DMS53 treated with DMSO at 0.1 percent for 48 hours (cell line): ENCODE data around the gene ABHD2.
"Not testable (repeated sequence)": the region's sequence is repeated elsewhere in the genome, so short reads cannot be mapped to it uniquely, and the experiment has no call there.

Experiments used
- DNase-seq: peaks from one replicate; lab custom pipeline; 2025; ENCODE audit not compliant: unreplicated experiment; lab: John Stamatoyannopoulos, UW

The ABHD2 gene, protein sequence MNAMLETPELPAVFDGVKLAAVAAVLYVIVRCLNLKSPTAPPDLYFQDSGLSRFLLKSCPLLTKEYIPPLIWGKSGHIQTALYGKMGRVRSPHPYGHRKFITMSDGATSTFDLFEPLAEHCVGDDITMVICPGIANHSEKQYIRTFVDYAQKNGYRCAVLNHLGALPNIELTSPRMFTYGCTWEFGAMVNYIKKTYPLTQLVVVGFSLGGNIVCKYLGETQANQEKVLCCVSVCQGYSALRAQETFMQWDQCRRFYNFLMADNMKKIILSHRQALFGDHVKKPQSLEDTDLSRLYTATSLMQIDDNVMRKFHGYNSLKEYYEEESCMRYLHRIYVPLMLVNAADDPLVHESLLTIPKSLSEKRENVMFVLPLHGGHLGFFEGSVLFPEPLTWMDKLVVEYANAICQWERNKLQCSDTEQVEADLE

GRCh38 chr15:89087830-89088604, at the start of gene ABHD2:
Gene ABHD2 (plus strand): TSS chr15:89088456. CDS start chr15:89116328, 27,872 bp downstream.
- DNase-seq, result peak; percentile 97

DNA sequence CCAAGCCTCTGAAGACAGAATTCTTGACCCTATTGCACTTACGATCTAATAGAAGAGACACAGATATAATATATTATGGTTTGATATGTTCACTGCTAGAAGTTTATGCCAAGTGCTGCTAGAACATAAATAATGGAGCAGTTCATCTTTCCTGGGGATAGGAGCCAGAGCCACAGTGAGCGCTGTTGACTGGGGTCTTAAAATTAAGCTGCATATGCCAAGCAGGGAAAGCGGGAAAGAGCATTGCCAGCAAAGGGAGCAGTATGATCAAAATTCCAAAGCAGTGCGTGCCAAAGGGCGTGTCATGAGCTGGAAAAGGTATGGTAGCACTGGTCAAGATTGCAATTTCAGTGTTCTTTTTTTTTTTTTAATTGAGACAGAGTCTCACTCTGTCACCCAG, 49.1 kb upstream of the ABHD2 start:
- no peak for DNase-seq

DNA sequence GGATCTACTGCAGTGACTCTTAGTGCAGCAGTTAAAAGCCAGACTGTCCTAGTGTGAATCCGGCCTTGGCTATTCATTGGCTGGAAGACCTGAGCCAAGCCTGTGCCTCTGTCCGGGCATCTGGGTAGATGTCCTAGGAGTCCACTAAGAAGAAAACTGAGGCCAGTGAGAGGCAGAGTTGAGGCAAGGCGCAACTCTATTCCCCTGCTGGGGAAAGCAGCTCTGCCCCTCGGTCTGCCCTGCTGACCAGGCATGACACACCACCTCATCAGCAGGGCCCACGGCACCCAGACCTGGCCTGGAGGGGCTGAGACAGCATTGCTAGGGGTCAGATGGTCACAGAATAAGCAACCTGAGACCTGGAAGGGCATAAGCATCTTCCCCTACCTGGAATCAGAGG, 46.7 kb upstream of the ABHD2 start:
- no peak for DNase-seq

- DNase-seq, result no peak
These were observed 45.9 kb upstream of the ABHD2 start for GRCh38 chr15:89042387-89042786.

DNA sequence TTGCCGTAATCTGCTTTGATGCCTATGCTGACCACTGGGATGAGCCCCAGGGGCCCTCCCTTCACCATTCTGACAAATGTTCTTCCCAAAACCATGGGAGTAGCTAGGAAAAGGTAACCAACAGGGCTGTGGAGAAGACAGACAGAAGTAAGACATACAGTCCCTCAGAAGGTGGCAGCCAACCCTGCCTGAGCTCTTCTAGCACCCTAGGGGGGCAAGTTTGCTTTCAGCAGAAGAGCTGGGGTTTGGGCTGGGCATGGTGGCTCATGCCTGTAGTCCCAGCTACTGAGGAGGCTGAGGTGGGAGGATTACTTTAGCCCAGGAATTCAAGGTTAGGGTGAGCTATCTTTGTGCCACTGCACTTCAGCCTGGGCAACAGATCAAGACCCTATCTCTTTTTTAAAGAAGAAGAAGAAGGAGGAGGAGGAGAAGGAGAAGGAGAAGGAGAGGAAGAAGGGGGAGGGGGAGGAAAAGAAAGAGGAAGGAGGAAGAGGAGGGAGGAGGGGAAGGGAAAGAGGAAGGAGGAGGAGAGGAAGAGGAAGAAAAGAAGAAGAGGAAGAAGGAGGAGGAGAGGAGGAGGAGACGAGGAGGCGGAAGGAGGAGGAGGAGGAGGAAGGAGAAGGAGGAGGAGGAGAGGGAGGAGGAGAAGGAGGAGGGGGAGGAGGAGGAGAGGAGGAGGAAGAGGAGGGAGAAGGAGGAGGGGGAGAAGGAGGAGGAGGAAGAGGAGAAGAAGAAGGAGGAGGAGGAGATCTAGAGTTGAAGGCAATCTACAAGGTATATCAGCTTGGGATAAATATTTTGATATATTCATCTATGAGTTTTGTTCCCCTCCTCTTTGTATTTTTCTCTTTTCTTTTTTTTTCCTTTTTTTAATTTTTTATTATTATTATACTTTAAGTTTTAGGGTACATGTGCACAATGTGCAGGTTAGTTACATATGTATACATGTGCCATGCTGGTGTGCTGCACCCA, 44.9 kb upstream of the ABHD2 start:
- no peak for DNase-seq

DNA sequence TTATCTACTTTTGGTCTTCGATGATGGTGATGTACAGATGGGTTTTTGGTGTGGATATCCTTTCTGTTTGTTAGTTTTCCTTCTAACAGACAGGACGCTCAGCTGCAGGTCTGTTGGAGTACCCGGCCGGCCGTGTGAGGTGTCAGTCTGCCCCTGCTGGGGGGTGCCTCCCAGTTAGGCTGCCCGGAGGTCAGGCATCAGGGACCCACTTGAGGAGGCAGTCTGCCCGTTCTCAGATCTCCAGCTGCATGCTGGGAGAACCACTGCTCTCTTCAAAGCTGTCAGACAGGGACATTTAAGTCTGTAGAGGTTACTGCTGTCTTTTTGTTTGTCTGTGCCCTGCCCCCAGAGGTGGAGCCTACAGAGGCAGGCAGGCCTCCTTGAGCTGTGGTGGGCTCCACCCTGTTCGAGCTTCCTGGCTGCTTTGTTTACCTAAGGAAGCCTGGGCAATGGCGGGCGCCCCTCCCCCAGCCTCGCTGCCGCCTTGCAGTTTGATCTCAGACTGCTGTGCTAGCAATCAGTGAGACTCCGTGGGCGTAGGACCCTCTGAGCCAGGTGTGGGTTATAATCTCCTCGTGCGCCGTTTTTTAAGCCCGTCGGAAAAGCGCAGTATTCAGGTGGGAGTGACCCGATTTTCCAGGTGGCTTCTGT, 39.1 kb upstream of the ABHD2 start:
- DNase-seq, result not testable (repeated sequence)

GRCh38 chr15:89051875-89052274, 36.4 kb upstream of the ABHD2 start:
- no peak for DNase-seq

- DNase-seq, result no peak
These were observed 35.8 kb upstream of the ABHD2 start for GRCh38 chr15:89052474-89052873.

- no peak for DNase-seq
These were observed 33.4 kb upstream of the ABHD2 start for GRCh38 chr15:89054873-89055272.

DNA sequence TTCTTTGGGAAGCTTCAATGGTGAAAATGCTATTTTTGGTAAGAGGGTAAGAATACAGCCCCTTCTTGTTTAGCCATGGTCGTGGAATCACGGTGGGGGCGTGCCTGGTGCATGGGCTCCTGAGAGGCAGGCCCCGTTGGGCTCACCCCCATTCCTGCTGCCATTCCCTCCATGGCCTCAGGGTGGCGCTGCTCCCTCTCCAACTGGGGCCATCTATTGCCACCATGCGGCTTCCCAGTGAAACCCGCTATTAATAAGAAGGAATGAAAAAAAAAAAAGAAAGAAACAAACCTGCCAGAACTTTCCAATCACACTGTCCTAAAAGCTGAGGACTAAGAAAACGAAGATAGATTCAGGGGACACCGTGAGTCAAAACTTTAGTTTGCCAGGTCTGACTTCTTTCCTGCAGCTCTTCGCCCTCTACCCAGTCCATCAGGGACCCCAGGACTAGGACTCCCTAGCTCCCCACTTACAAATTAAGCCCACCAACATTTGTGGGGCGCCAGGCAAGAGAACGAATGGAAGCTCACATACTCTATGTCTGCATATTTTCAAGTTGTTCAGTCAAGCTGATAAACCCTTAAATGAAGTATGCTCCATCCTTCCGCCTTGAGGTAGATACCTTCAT, 30.6 kb upstream of the ABHD2 start:
- peak; percentile 34 for DNase-seq

GRCh38 chr15:89058376-89058775, 29.9 kb upstream of the ABHD2 start:
- no peak for DNase-seq

GRCh38 chr15:89058876-89059405, 29.3 kb upstream of the ABHD2 start:
- no peak for DNase-seq

DNA sequence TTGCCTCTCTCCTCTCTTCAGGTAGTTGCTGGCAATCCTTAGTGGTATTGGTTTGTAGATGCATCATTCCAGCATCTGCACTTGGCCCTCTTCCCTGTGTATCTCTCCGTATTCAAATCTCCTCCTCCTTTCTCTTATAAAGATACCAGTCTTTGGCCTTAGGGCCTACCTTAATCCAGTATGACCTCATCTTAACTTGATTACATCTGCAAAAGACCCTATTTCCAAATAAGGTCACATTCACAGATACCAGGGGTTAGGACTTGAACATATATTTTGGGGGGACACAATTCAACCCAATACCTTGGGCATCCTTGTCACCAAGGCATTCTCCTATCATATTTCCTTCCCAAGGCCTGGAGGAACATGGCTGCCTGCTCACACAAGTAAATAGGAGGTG, 22.0 kb upstream of the ABHD2 start:
- no peak for DNase-seq

DNA sequence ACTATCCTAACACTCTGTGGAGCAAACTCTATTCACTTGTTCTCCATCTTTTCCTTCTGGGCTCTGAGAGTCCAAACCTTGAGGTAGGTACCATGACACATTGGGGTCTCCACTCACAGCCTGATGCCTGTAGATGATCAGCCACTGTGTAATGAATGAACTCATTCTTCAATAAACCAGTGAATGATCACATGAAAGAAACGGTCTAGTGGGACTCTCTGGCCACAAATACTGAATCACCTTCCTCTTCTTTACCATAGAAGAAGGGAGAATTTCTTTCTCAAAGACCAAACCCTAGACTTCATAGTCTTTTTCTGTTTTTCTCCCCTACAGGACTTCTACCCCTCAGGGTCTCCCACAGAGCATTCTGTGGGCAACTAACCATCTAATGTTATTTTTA, 20.5 kb upstream of the ABHD2 start:
- no peak for DNase-seq

- no peak for DNase-seq
These were observed 19.9 kb upstream of the ABHD2 start for GRCh38 chr15:89068325-89068784.

GRCh38 chr15:89070197-89071124, 17.8 kb upstream of the ABHD2 start:
- no peak for DNase-seq

DNA sequence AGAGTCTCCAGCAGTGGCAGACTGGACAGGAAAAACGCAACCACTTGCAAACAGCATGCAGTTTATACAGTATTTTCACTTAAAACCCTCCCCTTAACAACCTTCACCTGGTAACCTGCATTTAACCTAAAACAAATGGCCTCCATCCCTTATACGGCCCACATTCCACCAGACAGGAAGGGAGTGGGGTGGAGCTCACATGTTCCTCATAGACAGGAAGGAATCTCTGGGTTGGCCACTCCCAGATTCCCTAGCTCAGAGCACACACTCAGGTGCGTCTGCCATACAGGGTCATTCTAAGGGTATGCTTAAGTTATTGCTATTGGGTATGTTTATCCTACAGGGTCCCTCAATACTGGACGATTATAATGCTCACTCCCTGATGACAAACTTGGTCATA, 16.8 kb upstream of the ABHD2 start:
- no peak for DNase-seq

DNA sequence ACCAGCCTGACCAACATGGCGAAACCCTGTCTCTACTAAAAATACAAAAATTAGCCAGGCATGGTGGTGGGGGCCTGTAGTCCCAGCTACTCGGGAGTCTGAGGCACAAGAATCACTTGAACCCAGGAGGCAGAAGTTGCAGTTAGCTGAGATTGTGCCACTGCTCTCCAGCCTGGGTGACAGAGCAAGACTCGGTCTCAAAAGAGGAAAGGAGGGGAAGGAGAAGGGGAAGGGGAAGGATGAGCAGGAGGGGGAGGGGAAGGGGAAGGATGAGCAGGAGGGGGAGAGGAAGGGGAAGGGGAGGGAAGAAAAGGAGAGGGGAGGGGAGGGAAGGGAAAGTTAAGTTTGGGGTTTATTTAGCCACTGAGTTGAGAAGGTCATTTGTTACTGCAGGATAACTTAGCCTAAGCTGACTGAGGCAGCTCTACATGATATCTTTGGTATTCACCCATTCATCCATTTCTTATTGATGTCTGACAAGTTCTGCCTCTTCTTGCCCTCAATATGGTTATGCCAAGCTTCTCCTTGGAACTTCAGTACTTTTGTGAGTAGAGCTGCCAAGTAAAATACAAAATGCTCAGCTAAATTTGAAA, 15.9 kb upstream of the ABHD2 start:
- DNase-seq, result no peak
